ENCODE results near the gene ABCC12.

The ABCC12 gene

GRCh38 chr16:48180868-48181480 lies 25.2 kb upstream of the ABCC12 start:
- H3K4me3 ChIP-seq (ENCODE audit: low read depth, low read length): peak overlapping the region; percentile 45
- no CpG with 5 or more reads among the region's 9 CpGs for WGBS (ENCODE audit: extremely low coverage, insufficient coverage, insufficient read length)

GRCh38 chr16:48176635-48177408 lies 21.0 kb upstream of the ABCC12 start:
- Histone ChIP-seq H4K8ac (ENCODE audit: low read depth, low read length) (no peak overlapping the region), H4K12ac (ENCODE audit: low read depth, low read length) (no peak overlapping the region), H2AK5ac (ENCODE audit: low read length) (no peak overlapping the region), H3K4me1 (ENCODE audit: control insufficient read depth in 1 of 2, insufficient read depth in 2 of 2, low read length in 2 of 2) (no peaks in the 10 kb centered on the region), H3K36me3 (ENCODE audit: control insufficient read depth in 1 of 2, insufficient read depth in 2 of 2, low read length in 2 of 2) (no peaks in the 10 kb centered on the region), H3K4me3 (ENCODE audit: low read depth, low read length) (no peak overlapping the region), H3K79me2 (ENCODE audit: control insufficient read depth, insufficient read depth, low read length, poor library complexity) (no peaks in the 10 kb centered on the region), H2BK12ac (ENCODE audit: low read length) (no peak overlapping the region), H2AFZ (ENCODE audit: insufficient read depth, low read length, poor library complexity) (no peak overlapping the region), H3K27ac (ENCODE audit: low read depth, low read length) (no peak overlapping the region), H3K14ac (ENCODE audit: low read length) (no peak overlapping the region), H3K9ac (ENCODE audit: low read length) (no peak overlapping the region), H3K4me2 (ENCODE audit: low read length) (no peak overlapping the region), H3K18ac (ENCODE audit: low read length) (no peak overlapping the region), H2BK120ac (ENCODE audit: insufficient read depth, low read length, poor library complexity) (no peak overlapping the region), H3K4ac (ENCODE audit: low read depth, low read length) (no peak overlapping the region), H4K91ac (ENCODE audit: low read depth, low read length) (no peak overlapping the region), H3K79me1 (ENCODE audit: low read length) (no peaks in the 10 kb centered on the region), H2BK5ac (ENCODE audit: low read depth, low read length, poor library complexity) (no peak overlapping the region), H3K23ac (ENCODE audit: low read length) (no peak overlapping the region), H3K27me3 (ENCODE audit: insufficient read depth, low read length) (no peaks in the 10 kb centered on the region), H3K9me3 (ENCODE audit: insufficient read depth, low read depth, low read length) (no peaks in the 10 kb centered on the region)
- no CpG with 5 or more reads among the region's 20 CpGs for WGBS (ENCODE audit: extremely low coverage, insufficient coverage, insufficient read length)
- DNase-seq: no peak

More at GRCh38 chr16:48180868-48181480, 25.2 kb upstream of the ABCC12 start:
- H3K18ac ChIP-seq (ENCODE audit: low read length): no peak overlapping the region
- H3K23ac ChIP-seq (ENCODE audit: low read length): no peak overlapping the region
- no peak overlapping the region for H2BK12ac ChIP-seq (ENCODE audit: low read length)
- H3K4me1 ChIP-seq (ENCODE audit: control insufficient read depth in 1 of 2, insufficient read depth in 2 of 2, low read length in 2 of 2): no peaks in the 10 kb centered on the region
- no peaks in the 10 kb centered on the region for H3K79me2 ChIP-seq (ENCODE audit: control insufficient read depth, insufficient read depth, low read length, poor library complexity)
- H4K91ac ChIP-seq (ENCODE audit: low read depth, low read length): no peak overlapping the region
- no peak overlapping the region for H4K12ac ChIP-seq (ENCODE audit: low read depth, low read length)
- H2BK5ac ChIP-seq (ENCODE audit: low read depth, low read length, poor library complexity): no peak overlapping the region
- H3K4ac ChIP-seq (ENCODE audit: low read depth, low read length): no peak overlapping the region
- H3K9ac ChIP-seq (ENCODE audit: low read length): no peak overlapping the region
- no peaks in the 10 kb centered on the region for H3K36me3 ChIP-seq (ENCODE audit: control insufficient read depth in 1 of 2, insufficient read depth in 2 of 2, low read length in 2 of 2)
- no peak overlapping the region for H3K14ac ChIP-seq (ENCODE audit: low read length)
- no peak overlapping the region for H3K4me2 ChIP-seq (ENCODE audit: low read length)
- H3K27ac ChIP-seq (ENCODE audit: low read depth, low read length): no peak overlapping the region
- H3K79me1 ChIP-seq (ENCODE audit: low read length): no peaks in the 10 kb centered on the region
- H3K27me3 ChIP-seq (ENCODE audit: insufficient read depth, low read length): no peaks in the 10 kb centered on the region
- H4K8ac ChIP-seq (ENCODE audit: low read depth, low read length): no peak overlapping the region
- no peak overlapping the region for H2AFZ ChIP-seq (ENCODE audit: insufficient read depth, low read length, poor library complexity)
- no peak overlapping the region for H2BK120ac ChIP-seq (ENCODE audit: insufficient read depth, low read length, poor library complexity)
- no peaks in the 10 kb centered on the region for H3K9me3 ChIP-seq (ENCODE audit: insufficient read depth, low read depth, low read length)
- no peak for DNase-seq
- H2AK5ac ChIP-seq (ENCODE audit: low read length): no peak overlapping the region

GRCh38 chr16:48173889-48174288 lies 18.1 kb upstream of the ABCC12 start:
- Histone ChIP-seq H4K12ac (ENCODE audit: low read depth, low read length) (no peak overlapping the region), H3K4me3 (ENCODE audit: low read depth, low read length) (no peak overlapping the region), H3K27me3 (ENCODE audit: insufficient read depth, low read length) (no peaks in the 10 kb centered on the region), H2BK120ac (ENCODE audit: insufficient read depth, low read length, poor library complexity) (no peak overlapping the region), H4K91ac (ENCODE audit: low read depth, low read length) (no peak overlapping the region), H3K23ac (ENCODE audit: low read length) (no peak overlapping the region), H2AK5ac (ENCODE audit: low read length) (no peak overlapping the region), H3K79me1 (ENCODE audit: low read length) (no peaks in the 10 kb centered on the region), H3K18ac (ENCODE audit: low read length) (no peak overlapping the region), H2AFZ (ENCODE audit: insufficient read depth, low read length, poor library complexity) (no peak overlapping the region), H3K4me1 (ENCODE audit: control insufficient read depth in 1 of 2, insufficient read depth in 2 of 2, low read length in 2 of 2) (no peaks in the 10 kb centered on the region), H2BK12ac (ENCODE audit: low read length) (no peak overlapping the region), H2BK5ac (ENCODE audit: low read depth, low read length, poor library complexity) (no peak overlapping the region), H3K4me2 (ENCODE audit: low read length) (no peak overlapping the region), H3K36me3 (ENCODE audit: control insufficient read depth in 1 of 2, insufficient read depth in 2 of 2, low read length in 2 of 2) (no peaks in the 10 kb centered on the region), H3K4ac (ENCODE audit: low read depth, low read length) (no peak overlapping the region), H4K8ac (ENCODE audit: low read depth, low read length) (no peak overlapping the region), H3K27ac (ENCODE audit: low read depth, low read length) (no peak overlapping the region), H3K79me2 (ENCODE audit: control insufficient read depth, insufficient read depth, low read length, poor library complexity) (no peaks in the 10 kb centered on the region), H3K9me3 (ENCODE audit: insufficient read depth, low read depth, low read length) (no peaks in the 10 kb centered on the region), H3K14ac (ENCODE audit: low read length) (no peak overlapping the region), H3K9ac (ENCODE audit: low read length) (no peak overlapping the region)
- no peak for DNase-seq
- no CpG with 5 or more reads among the region's 1 CpG for WGBS (ENCODE audit: extremely low coverage, insufficient coverage, insufficient read length)

- no peak overlapping the region for H2BK12ac ChIP-seq (ENCODE audit: low read length)
- DNase-seq: no peak
- H4K8ac ChIP-seq (ENCODE audit: low read depth, low read length): no peak overlapping the region
- no peaks in the 10 kb centered on the region for H3K4me1 ChIP-seq (ENCODE audit: control insufficient read depth in 1 of 2, insufficient read depth in 2 of 2, low read length in 2 of 2)
- no peak overlapping the region for H4K91ac ChIP-seq (ENCODE audit: low read depth, low read length)
- no peak overlapping the region for H3K18ac ChIP-seq (ENCODE audit: low read length)
- H3K14ac ChIP-seq (ENCODE audit: low read length): no peak overlapping the region
- H3K9ac ChIP-seq (ENCODE audit: low read length): no peak overlapping the region
- no peaks in the 10 kb centered on the region for H3K27me3 ChIP-seq (ENCODE audit: insufficient read depth, low read length)
- H3K9me3 ChIP-seq (ENCODE audit: insufficient read depth, low read depth, low read length): no peaks in the 10 kb centered on the region
- H3K79me1 ChIP-seq (ENCODE audit: low read length): no peaks in the 10 kb centered on the region
- no peak overlapping the region for H3K27ac ChIP-seq (ENCODE audit: low read depth, low read length)
- no peak overlapping the region for H3K4ac ChIP-seq (ENCODE audit: low read depth, low read length)
- H4K12ac ChIP-seq (ENCODE audit: low read depth, low read length): no peak overlapping the region
- no peak overlapping the region for H2AFZ ChIP-seq (ENCODE audit: insufficient read depth, low read length, poor library complexity)
- no peak overlapping the region for H2AK5ac ChIP-seq (ENCODE audit: low read length)
- H3K4me3 ChIP-seq (ENCODE audit: low read depth, low read length): no peak overlapping the region
- WGBS (ENCODE audit: extremely low coverage, insufficient coverage, insufficient read length): no CpG with 5 or more reads among the region's 1 CpG
- H2BK120ac ChIP-seq (ENCODE audit: insufficient read depth, low read length, poor library complexity): no peak overlapping the region
- H3K23ac ChIP-seq (ENCODE audit: low read length): no peak overlapping the region
- no peaks in the 10 kb centered on the region for H3K36me3 ChIP-seq (ENCODE audit: control insufficient read depth in 1 of 2, insufficient read depth in 2 of 2, low read length in 2 of 2)
- no peak overlapping the region for H2BK5ac ChIP-seq (ENCODE audit: low read depth, low read length, poor library complexity)
- no peak overlapping the region for H3K4me2 ChIP-seq (ENCODE audit: low read length)
- no peaks in the 10 kb centered on the region for H3K79me2 ChIP-seq (ENCODE audit: control insufficient read depth, insufficient read depth, low read length, poor library complexity)
Measured at GRCh38 chr16:48172682-48173081, 16.9 kb upstream of the ABCC12 start.

Measured in trophoblast cell (in vitro differentiated cells and primary cell).